SK-N-SH (cell line): ENCODE measurements around the gene EPHA3. TPM values are rescaled to one million over a fixed set of nuclear protein-coding genes. Genes with fewer than 3 reads are reported as not detected.

Experiments
- CTCF ChIA-PET: fragments of 300-600, 350-600 bp; formaldehyde crosslinking; extraction: SDS; loops from one replicate; lab custom pipeline; 2021; lab: Yijun Ruan, JAX
- POLR2A ChIA-PET: fragments of 350-600 bp; sonication (Branson Sonifier 250); formaldehyde crosslinking; extraction: SDS; loops from one replicate; lab custom pipeline; 2020; ENCODE audit warnings: antibody characterized with exemption, inconsistent platforms; lab: Yijun Ruan, JAX
- DNase-seq: peaks from one replicate; pipeline ENCODE4 v3.0.0; 2012
- H2AFZ ChIP-seq: fragments of 200-600 bp; sonication (generic); 2 replicates; pipeline ENCODE4 v1.8.1; 2016; ENCODE audit warnings: antibody characterized with exemption, mild to moderate bottlenecking, low read depth
- H3F3A ChIP-seq: fragments of 200-600 bp; sonication (generic); replicated peaks from 2 replicates; pipeline ENCODE3; 2016; ENCODE audit warnings: antibody characterized with exemption, mild to moderate bottlenecking; ENCODE audit not compliant: insufficient read depth
- H3K27ac ChIP-seq, 2 experiments: fragments of 200-500 bp in 1 of 2; fragments of 200-600 bp in 1 of 2; sonication (Bioruptor generic) in 1 of 2; sonication (generic), shearing (Covaris generic) in 1 of 2; 2 replicates each; pipeline versions ENCODE4 v1.5.1 to v1.6.1; 2014 to 2016; ENCODE audit warnings: low read depth in 2 of 2, inconsistent platforms in 1 of 2, low read length in 1 of 2, mild to moderate bottlenecking in 1 of 2, mixed read lengths in 1 of 2
- H3K27me3 ChIP-seq: fragments of 200-600 bp; sonication (generic), shearing (Covaris generic); 2 replicates; pipeline ENCODE4 v1.6.1; 2016; ENCODE audit warnings: mixed run types; ENCODE audit not compliant: insufficient read depth
- H3K36me3 ChIP-seq, 2 experiments: fragments of 200-500 bp in 1 of 2; fragments of 200-600 bp in 1 of 2; sonication (Bioruptor generic) in 1 of 2; sonication (generic) in 1 of 2; replicated peaks in 1 of 2; 2 replicates each; pipeline versions ENCODE3 to v1.5.1; 2014 to 2016; ENCODE audit warnings: low read length in 1 of 2, mild to moderate bottlenecking in 1 of 2; ENCODE audit not compliant: insufficient read depth in 2 of 2, control insufficient read depth in 1 of 2
- H3K4me1 ChIP-seq, 2 experiments: fragments of 200-500 bp in 1 of 2; fragments of 200-600 bp in 1 of 2; sonication (Bioruptor generic) in 1 of 2; sonication (generic), shearing (Covaris generic) in 1 of 2; 2 replicates each; pipeline versions ENCODE4 v1.5.1 to v1.6.1; 2014 to 2016; ENCODE audit warnings: low read depth in 1 of 2, low read length in 1 of 2, mixed run types in 1 of 2; ENCODE audit not compliant: insufficient read depth in 2 of 2, control insufficient read depth in 1 of 2
- H3K4me2 ChIP-seq: fragments of 200-600 bp; sonication (generic), shearing (Covaris generic); 2 replicates; pipeline ENCODE4 v1.6.1; 2017; ENCODE audit warnings: mixed run types
- H3K4me3 ChIP-seq, 2 experiments: fragments of 200-500 bp in 1 of 2; fragments of 200-600 bp in 1 of 2; sonication (Bioruptor generic) in 1 of 2; sonication (generic), shearing (Covaris generic) in 1 of 2; 2 replicates each; pipeline versions ENCODE4 v1.5.1 to v1.8.1; 2014 to 2016; ENCODE audit warnings: low read depth in 2 of 2, inconsistent platforms in 1 of 2, low read length in 1 of 2, mild to moderate bottlenecking in 1 of 2, mixed read lengths in 1 of 2, moderate library complexity in 1 of 2
- H3K79me2 ChIP-seq: fragments of 200-600 bp; sonication (generic); 2 replicates; pipeline ENCODE4 v1.8.1; 2017; ENCODE audit warnings: mild to moderate bottlenecking; ENCODE audit not compliant: insufficient read depth
- H3K9ac ChIP-seq: fragments of 200-600 bp; sonication (generic); 2 replicates; pipeline ENCODE4 v1.6.1; 2017; ENCODE audit warnings: mixed run types
- H3K9me2 ChIP-seq: fragments of 200-600 bp; sonication (generic); 2 replicates; pipeline ENCODE4 v1.6.1; 2017; ENCODE audit warnings: mixed run types
- H3K9me3 ChIP-seq: fragments of 200-600 bp; sonication (generic); 2 replicates; pipeline ENCODE4 v1.6.1; 2017; ENCODE audit warnings: mixed run types, mild to moderate bottlenecking, moderate library complexity
- H4K20me1 ChIP-seq: fragments of 200-600 bp; sonication (generic); 2 replicates; pipeline ENCODE4 v1.6.1; 2017; ENCODE audit warnings: mild to moderate bottlenecking, mixed run types; ENCODE audit not compliant: insufficient read depth
- EP300 ChIP-seq, 2 experiments: IDR thresholded peaks; 2 replicates each; pipeline versions ENCODE4 v1.4.0 to v1.6.1; 2012; ENCODE audit warnings: borderline replicate concordance in 1 of 2, low read depth in 1 of 2, low read length in 1 of 2
- GATA2 ChIP-seq: sonication (generic); formaldehyde crosslinking; IDR thresholded peaks from 2 replicates; pipeline ENCODE4 v1.5.0; 2020; ENCODE audit warnings: mild to moderate bottlenecking, missing genetic modification reagents
- MEF2A ChIP-seq: IDR thresholded peaks from 2 replicates; pipeline ENCODE4 v1.4.0; 2012; ENCODE audit warnings: low read depth, borderline replicate concordance
- MXI1 ChIP-seq: IDR thresholded peaks from 2 replicates; pipeline ENCODE4 v1.6.1; 2012; ENCODE audit warnings: mild to moderate bottlenecking, low read depth, low read length, improper control_type of control experiment
- NFIC ChIP-seq: IDR thresholded peaks from 2 replicates; pipeline ENCODE4 v1.4.0; 2012; ENCODE audit warnings: borderline replicate concordance
- RAD21 ChIP-seq: IDR thresholded peaks from 2 replicates; pipeline ENCODE4 v1.6.1; 2012; ENCODE audit warnings: mild to moderate bottlenecking, low read length
- RXRA ChIP-seq: IDR thresholded peaks from 2 replicates; pipeline ENCODE4 v1.4.0; 2012; ENCODE audit warnings: low read depth, mild to moderate bottlenecking, borderline replicate concordance
- YY1 ChIP-seq: IDR thresholded peaks from 2 replicates; pipeline ENCODE4 v1.4.0; 2012; ENCODE audit warnings: low read depth, mild to moderate bottlenecking
- WGBS: methylation state at CpG from one replicate; pipeline ENCODE4 v1.1.6; 2017; ENCODE audit warnings: low lambda C conversion rate; 5-methylcytosine and 5-hydroxymethylcytosine counted together
- polyA plus RNA-seq, 3 experiments: library from polyadenylated mRNA; depleted of rRNA; stranded (reverse); fragments of >200 nt; gene quantifications; 2 replicates each; pipeline ENCODE4 v1.2.3, GENCODE V29; 2012
- TF ChIP-seq, protein P1 (sequence below): IDR thresholded peaks from 2 replicates; pipeline ENCODE4 v1.4.0; 2012; ENCODE audit warnings: low read depth, borderline replicate concordance
- TF ChIP-seq, protein P2 (sequence below): fragments of 200-600 bp; sonication (generic); IDR thresholded peaks from 2 replicates; pipeline ENCODE4 v1.6.1; 2017; ENCODE audit warnings: antibody characterized with exemption, mild to moderate bottlenecking, moderate library complexity

Gene EPHA3
- polyA plus RNA-seq, 1 of the 3 experiments (the other 2 are of a cell fraction), result not detected

DNA sequence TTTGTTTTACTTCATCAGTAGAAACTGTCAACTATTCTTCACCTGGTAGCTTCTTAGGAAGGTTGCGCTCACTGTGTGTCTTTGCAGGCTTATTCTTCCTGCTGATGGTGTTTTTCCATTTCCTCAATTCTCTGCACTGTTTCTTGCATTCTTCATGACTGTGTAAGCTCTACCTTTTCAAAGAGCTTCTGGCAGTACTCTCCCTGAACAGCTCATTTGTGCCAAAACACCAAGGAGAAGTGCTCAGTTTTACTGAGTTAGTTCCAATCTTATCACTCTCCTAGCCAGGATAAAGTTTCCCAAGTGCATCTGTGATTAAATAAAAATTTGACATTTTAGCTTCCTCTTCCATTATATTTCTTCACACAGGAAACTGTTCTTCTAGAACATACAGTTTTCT is 339.8 kb downstream of the EPHA3 start:
- Histone ChIP-seq H3K27me3 (no peaks in the 10 kb centered on the region), H3K4me2 (no peak overlapping the region), H3K27ac (no peak overlapping the region), H2AFZ (no peak overlapping the region), H3K36me3 (no peaks in the 10 kb centered on the region), H3K4me3 (no peak overlapping the region), H4K20me1 (no peaks in the 10 kb centered on the region), H3F3A (no peaks in the 10 kb centered on the region), H3K79me2 (no peaks in the 10 kb centered on the region), H3K9me3 (no peaks in the 10 kb centered on the region), H3K9ac (no peak overlapping the region), H3K4me1 (no peaks in the 10 kb centered on the region), H3K9me2 (no peaks in the 10 kb centered on the region)
- no peak for DNase-seq
- ChIA-PET POLR2A (no interaction called here), CTCF (no interaction called here)
- 11% methylated on average over 1 of the region's 1 CpG for WGBS
- TF ChIP-seq, protein P1, sequence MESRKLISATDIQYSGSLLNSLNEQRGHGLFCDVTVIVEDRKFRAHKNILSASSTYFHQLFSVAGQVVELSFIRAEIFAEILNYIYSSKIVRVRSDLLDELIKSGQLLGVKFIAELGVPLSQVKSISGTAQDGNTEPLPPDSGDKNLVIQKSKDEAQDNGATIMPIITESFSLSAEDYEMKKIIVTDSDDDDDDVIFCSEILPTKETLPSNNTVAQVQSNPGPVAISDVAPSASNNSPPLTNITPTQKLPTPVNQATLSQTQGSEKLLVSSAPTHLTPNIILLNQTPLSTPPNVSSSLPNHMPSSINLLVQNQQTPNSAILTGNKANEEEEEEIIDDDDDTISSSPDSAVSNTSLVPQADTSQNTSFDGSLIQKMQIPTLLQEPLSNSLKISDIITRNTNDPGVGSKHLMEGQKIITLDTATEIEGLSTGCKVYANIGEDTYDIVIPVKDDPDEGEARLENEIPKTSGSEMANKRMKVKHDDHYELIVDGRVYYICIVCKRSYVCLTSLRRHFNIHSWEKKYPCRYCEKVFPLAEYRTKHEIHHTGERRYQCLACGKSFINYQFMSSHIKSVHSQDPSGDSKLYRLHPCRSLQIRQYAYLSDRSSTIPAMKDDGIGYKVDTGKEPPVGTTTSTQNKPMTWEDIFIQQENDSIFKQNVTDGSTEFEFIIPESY, result no peak
- TF ChIP-seq NFIC (no peak), MXI1 (no peak), RAD21 (no peak), MEF2A (no peak), EP300 (IDR thresholded peaks at IDR 0.05; ENCODE audit: borderline replicate concordance in 1 of 2, low read depth in 1 of 2, low read length in 1 of 2) (no peak)

- WGBS, result under 1% methylated on average over 4 of the region's 4 CpGs
- Histone ChIP-seq H3K79me2 (no peaks in the 10 kb centered on the region), H3K4me2 (no peak overlapping the region), H3K4me1 (no peaks in the 10 kb centered on the region), H3K27me3 (no peaks in the 10 kb centered on the region), H3K9ac (no peak overlapping the region), H4K20me1 (no peaks in the 10 kb centered on the region), H3K9me3 (no peaks in the 10 kb centered on the region), H3F3A (no peaks in the 10 kb centered on the region), H3K27ac (no peak overlapping the region), H3K9me2 (no peaks in the 10 kb centered on the region), H3K4me3 (no peak overlapping the region), H2AFZ (no peak overlapping the region), H3K36me3 (no peaks in the 10 kb centered on the region)
- ChIA-PET POLR2A (no interaction called here), CTCF (no interaction called here)
- TF ChIP-seq RXRA (no peak), RAD21 (no peak), YY1 (no peak), EP300 (IDR thresholded peaks at IDR 0.05; ENCODE audit: borderline replicate concordance in 1 of 2, low read depth in 1 of 2, low read length in 1 of 2) (no peak), GATA2 (CRISPR knock-in tag) (no peak)
- TF ChIP-seq, protein P2, sequence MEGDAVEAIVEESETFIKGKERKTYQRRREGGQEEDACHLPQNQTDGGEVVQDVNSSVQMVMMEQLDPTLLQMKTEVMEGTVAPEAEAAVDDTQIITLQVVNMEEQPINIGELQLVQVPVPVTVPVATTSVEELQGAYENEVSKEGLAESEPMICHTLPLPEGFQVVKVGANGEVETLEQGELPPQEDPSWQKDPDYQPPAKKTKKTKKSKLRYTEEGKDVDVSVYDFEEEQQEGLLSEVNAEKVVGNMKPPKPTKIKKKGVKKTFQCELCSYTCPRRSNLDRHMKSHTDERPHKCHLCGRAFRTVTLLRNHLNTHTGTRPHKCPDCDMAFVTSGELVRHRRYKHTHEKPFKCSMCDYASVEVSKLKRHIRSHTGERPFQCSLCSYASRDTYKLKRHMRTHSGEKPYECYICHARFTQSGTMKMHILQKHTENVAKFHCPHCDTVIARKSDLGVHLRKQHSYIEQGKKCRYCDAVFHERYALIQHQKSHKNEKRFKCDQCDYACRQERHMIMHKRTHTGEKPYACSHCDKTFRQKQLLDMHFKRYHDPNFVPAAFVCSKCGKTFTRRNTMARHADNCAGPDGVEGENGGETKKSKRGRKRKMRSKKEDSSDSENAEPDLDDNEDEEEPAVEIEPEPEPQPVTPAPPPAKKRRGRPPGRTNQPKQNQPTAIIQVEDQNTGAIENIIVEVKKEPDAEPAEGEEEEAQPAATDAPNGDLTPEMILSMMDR, result no peak
- no peak for DNase-seq
Measured at GRCh38 chr3:89449086-89449485, 341.7 kb downstream of the EPHA3 start.
